AG04449 (cell line): ENCODE data around the gene LOXL4.

Experiments used
- CTCF ChIA-PET: fragments of 350-600 bp; formaldehyde crosslinking; extraction: SDS; loops from one replicate; lab custom pipeline; 2021; ENCODE audit warnings: antibody characterized with exemption; lab: Yijun Ruan, JAX
- POLR2A ChIA-PET: fragments of 400-600, 350-600 bp; formaldehyde crosslinking; extraction: SDS; loops from one replicate; lab custom pipeline; 2020; ENCODE audit warnings: antibody characterized with exemption, inconsistent platforms; lab: Yijun Ruan, JAX
- DNase-seq: peaks from one replicate; pipeline ENCODE4 v3.0.0-alpha.2; 2010; ENCODE audit warnings: low read depth, low spot score
- H3K4me3 ChIP-seq: 2 replicates; pipeline ENCODE4 v1.5.1; 2011; ENCODE audit warnings: low read depth, mild to moderate bottlenecking, control low read depth, low read length
- CTCF ChIP-seq: IDR thresholded peaks from one replicate; pipeline ENCODE4 v1.5.1; 2011; ENCODE audit warnings: mild to moderate bottlenecking, moderate library complexity, low read length, control low read depth, inconsistent platforms; ENCODE audit not compliant: insufficient read depth; ENCODE audit errors: missing control alignments

Gene LOXL4

GRCh38 chr10:98226508-98227144 lies 41.4 kb downstream of the LOXL4 start:
- no peak for TF ChIP-seq CTCF
- no peak for DNase-seq
- ChIA-PET CTCF (no interaction called here), POLR2A (no interaction called here)
- no peak overlapping the region for H3K4me3 ChIP-seq

DNA sequence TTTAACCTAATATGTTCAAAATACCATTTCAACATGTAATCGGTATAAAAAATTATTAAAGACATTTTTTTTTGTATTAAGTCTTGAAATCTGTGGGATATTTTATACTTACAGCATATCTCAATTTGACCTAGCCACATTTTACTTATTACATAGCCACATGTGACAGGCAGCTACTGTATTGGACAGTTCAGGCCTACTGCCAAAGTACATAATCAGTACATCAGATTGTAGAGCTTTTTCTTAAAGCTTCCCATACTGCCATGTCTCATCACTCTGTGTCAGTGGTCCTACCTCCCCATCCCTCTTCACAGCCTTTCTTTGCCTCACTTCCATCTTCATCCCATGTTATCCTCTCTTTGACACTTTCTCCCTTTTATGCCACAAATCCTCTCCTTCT lies 43.0 kb downstream of the LOXL4 start:
- CTCF ChIA-PET: interaction anchor here (1.3 to 1.6 kb wide), 2 partner anchors 13 to 17 kb away, joined by 4 read pairs; no protein-coding TSS in a partner anchor
- no peak for DNase-seq
- TF ChIP-seq CTCF: no peak
- no peak overlapping the region for H3K4me3 ChIP-seq
- POLR2A ChIA-PET: no interaction called here

DNA sequence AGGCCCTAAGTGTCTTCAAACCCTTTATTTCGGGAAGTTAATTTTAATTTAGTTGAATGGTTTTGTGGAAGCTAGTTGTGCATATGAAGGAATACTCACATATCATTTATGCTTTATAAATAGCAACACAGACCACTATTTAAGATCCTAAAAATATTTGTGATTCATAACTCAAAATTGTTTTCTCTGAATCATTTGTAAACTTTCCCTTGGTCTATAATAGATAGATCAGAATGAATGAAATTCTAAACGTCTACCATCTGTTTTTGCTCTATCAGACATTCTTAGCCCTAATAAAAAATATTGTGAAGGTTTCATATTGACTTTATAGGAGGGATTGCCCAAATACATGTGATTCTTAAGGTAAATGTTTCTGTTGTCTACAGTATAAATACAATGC lies 43.5 kb downstream of the LOXL4 start:
- DNase-seq: no peak
- POLR2A ChIA-PET: no interaction called here
- no peak for TF ChIP-seq CTCF
- H3K4me3 ChIP-seq: no peak overlapping the region
- CTCF ChIA-PET: interaction anchor here (1.6 kb wide), 1 partner anchor 18 kb away, joined by 4 read pairs; no protein-coding TSS in a partner anchor

DNA sequence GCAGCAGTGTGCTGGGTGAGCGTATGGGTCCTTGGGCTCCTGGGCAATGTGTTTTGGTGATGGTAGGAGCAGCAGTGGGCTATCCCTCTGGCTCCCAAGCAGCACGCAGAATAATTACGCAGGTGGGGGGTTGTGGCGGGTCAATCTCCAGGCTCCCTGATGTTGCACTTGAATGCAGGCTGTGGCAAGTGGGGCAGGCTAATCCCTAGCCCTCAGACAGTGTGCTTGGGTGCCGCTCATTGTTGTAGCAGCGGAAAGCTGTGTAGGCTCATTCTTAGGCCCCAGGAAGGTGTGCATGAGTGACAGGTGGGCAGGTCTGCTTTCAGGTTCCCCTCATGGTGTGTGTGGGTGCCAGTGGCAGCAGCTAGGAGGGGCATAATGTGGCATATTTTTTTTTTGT lies 44.1 kb downstream of the LOXL4 start:
- TF ChIP-seq CTCF: no peak
- ChIA-PET POLR2A (no interaction called here), CTCF (interaction anchor here (1.6 kb wide), 1 partner anchor 18 kb away, joined by 4 read pairs; no protein-coding TSS in a partner anchor)
- no peak for DNase-seq
- H3K4me3 ChIP-seq: no peak overlapping the region

GRCh38 chr10:98217801-98218200 lies 50.2 kb downstream of the LOXL4 start:
- no peak for TF ChIP-seq CTCF
- POLR2A ChIA-PET: no interaction called here
- no peak overlapping the region for H3K4me3 ChIP-seq
- CTCF ChIA-PET: interaction anchor here (1.1 to 1.8 kb wide), 3 partner anchors 21 to 177 kb away, joined by 4 read pairs; no protein-coding TSS in a partner anchor
- DNase-seq: no peak

GRCh38 chr10:98215373-98215772 lies 52.6 kb downstream of the LOXL4 start:
- CTCF ChIA-PET: interaction anchor here (0.7 kb wide), 1 partner anchor 179 kb away, joined by 3 read pairs; no protein-coding TSS in a partner anchor
- no peak for DNase-seq
- POLR2A ChIA-PET: no interaction called here
- TF ChIP-seq CTCF: no peak
- no peak overlapping the region for H3K4me3 ChIP-seq
